ENCODE measurements around the gene OR51B5.

GRCh38 chr11:5384335-5384734 lies 41.0 kb upstream of the OR51B5 start:
- TF ChIP-seq CTCF (IDR thresholded peaks at IDR 0.05; ENCODE audit: low read depth, low read length, missing input control), result no peak
- TF ChIP-seq SP1 (IDR thresholded peaks at IDR 0.05), result no peak
- TF ChIP-seq YY1 (IDR thresholded peaks at IDR 0.05), result no peak
- no peak for TF ChIP-seq RAD21 (IDR thresholded peaks at IDR 0.05)
- TF ChIP-seq MAX (IDR thresholded peaks at IDR 0.05), result no peak
- TF ChIP-seq ATF3 (IDR thresholded peaks at IDR 0.05), result no peak
